GM12891 (cell line): Measurements from ENCODE around the gene GRM3.

ENCODE experiments used
- DNase-seq: peaks from one replicate; pipeline ENCODE4 v3.0.0; 2011; ENCODE audit warnings: low spot score; ENCODE audit not compliant: insufficient read length
- FAIRE-seq: peaks from 2 replicates; lab custom pipeline; 2011; peaks lifted over from hg19 to GRCh38; lab: Jason Lieb, UNC
- PAX5 ChIP-seq: IDR thresholded peaks from 2 replicates; pipeline ENCODE4 v1.6.1; 2011; ENCODE audit warnings: low read length, moderate library complexity, mild to moderate bottlenecking; ENCODE audit not compliant: insufficient read depth, severe bottlenecking
- POLR2A ChIP-seq: IDR thresholded peaks from 2 replicates; pipeline ENCODE4 v1.6.1; 2011; ENCODE audit warnings: low read depth, low read length, control low read depth
- POLR2AphosphoS5 ChIP-seq: IDR thresholded peaks from 2 replicates; pipeline ENCODE4 v1.6.1; 2011; ENCODE audit warnings: low read depth, low read length, control low read depth
- POU2F2 ChIP-seq: IDR thresholded peaks from 2 replicates; pipeline ENCODE4 v1.6.1; 2011; ENCODE audit warnings: low read depth, mild to moderate bottlenecking, control low read depth, low read length, moderate library complexity
- SPI1 ChIP-seq: IDR thresholded peaks from 2 replicates; pipeline ENCODE4 v1.6.1; 2011; ENCODE audit warnings: low read depth, low read length, control low read depth
- TAF1 ChIP-seq: IDR thresholded peaks from 2 replicates; pipeline ENCODE4 v1.6.1; 2011; ENCODE audit warnings: low read depth, low read length, control low read depth

Gene GRM3

GRCh38 chr7:86784765-86785164 lies 141.1 kb downstream of the GRM3 start:
- no peak for FAIRE-seq

GRCh38 chr7:86785641-86786040 lies 141.9 kb downstream of the GRM3 start:
- DNase-seq (peak; percentile 14), FAIRE-seq (peak; percentile 45)
- TF ChIP-seq SPI1 (peak; percentile 85), POU2F2 (no peak)

More at GRCh38 chr7:86784765-86785164, 141.1 kb downstream of the GRM3 start:
- TF ChIP-seq SPI1 (no peak), PAX5 (no peak), POU2F2 (no peak), TAF1 (no peak), POLR2AphosphoS5 (no peak)
- DNase-seq = no peak

GRCh38 chr7:86786376-86786775 lies 142.7 kb downstream of the GRM3 start:
- TF ChIP-seq SPI1 (no peak), POU2F2 (no peak), PAX5 (no peak), TAF1 (no peak), POLR2AphosphoS5 (no peak), POLR2A (no peak)
- FAIRE-seq (peak; percentile 23), DNase-seq (no peak)

- FAIRE-seq (peak; percentile 80), DNase-seq (no peak)
- no peak for TF ChIP-seq TAF1
- TF ChIP-seq POLR2AphosphoS5 = no peak
- TF ChIP-seq SPI1 = no peak
- TF ChIP-seq PAX5 = no peak
- no peak for TF ChIP-seq POLR2A
- no peak for TF ChIP-seq POU2F2
These were observed 145.2 kb downstream of the GRM3 start for GRCh38 chr7:86788948-86789347.

GRCh38 chr7:86790383-86790782 lies 146.7 kb downstream of the GRM3 start:
- FAIRE-seq = peak; percentile 75
- no peak for TF ChIP-seq SPI1
- TF ChIP-seq POLR2AphosphoS5 = no peak
- no peak for TF ChIP-seq POU2F2
- no peak for TF ChIP-seq PAX5
- TF ChIP-seq TAF1 = no peak
- TF ChIP-seq POLR2A = no peak

GRCh38 chr7:86792260-86792659 lies 148.6 kb downstream of the GRM3 start:
- no peak for DNase-seq
- FAIRE-seq = no peak
- TF ChIP-seq POLR2AphosphoS5 = no peak
- TF ChIP-seq POU2F2 = no peak
- TF ChIP-seq PAX5 = no peak
- no peak for TF ChIP-seq POLR2A
- no peak for TF ChIP-seq TAF1
- no peak for TF ChIP-seq SPI1

More at GRCh38 chr7:86790383-86790782, 146.7 kb downstream of the GRM3 start:
- DNase-seq = no peak

GRCh38 chr7:86793136-86793535 lies 149.4 kb downstream of the GRM3 start:
- no peak for FAIRE-seq
- no peak for DNase-seq

GRCh38 chr7:86814661-86815379 lies 171.1 kb downstream of the GRM3 start:
- no peak for DNase-seq
- FAIRE-seq = peak; percentile 71
- TF ChIP-seq PAX5 (no peak), POLR2AphosphoS5 (no peak), POU2F2 (no peak), POLR2A (no peak), SPI1 (no peak), TAF1 (no peak)

More at GRCh38 chr7:86793136-86793535, 149.4 kb downstream of the GRM3 start:
- no peak for TF ChIP-seq PAX5

- no peak for TF ChIP-seq TAF1
- TF ChIP-seq POLR2AphosphoS5 = no peak
- no peak for TF ChIP-seq PAX5
- TF ChIP-seq POLR2A = no peak
- no peak for TF ChIP-seq SPI1
- TF ChIP-seq POU2F2 = no peak
- FAIRE-seq (no peak), DNase-seq (no peak)
These were observed 171.8 kb downstream of the GRM3 start for GRCh38 chr7:86815556-86815955.

GRCh38 chr7:86818903-86819302 lies 175.2 kb downstream of the GRM3 start:
- FAIRE-seq (no peak), DNase-seq (no peak)
- TF ChIP-seq POU2F2 (no peak), TAF1 (no peak), POLR2AphosphoS5 (no peak), SPI1 (no peak), POLR2A (no peak), PAX5 (no peak)

GRCh38 chr7:86823769-86824168 lies 180.1 kb downstream of the GRM3 start:
- DNase-seq = no peak
- no peak for FAIRE-seq
- TF ChIP-seq SPI1 (no peak), POU2F2 (no peak), POLR2A (no peak), TAF1 (no peak), POLR2AphosphoS5 (no peak), PAX5 (no peak)
